WTC11 (cell line): Measurements from ENCODE around the gene SNX1. TPM values are rescaled to one million over a fixed set of nuclear protein-coding genes. Genes with fewer than 3 reads are reported as not detected.

Experiments used
- ATAC-seq: fragments of 200-7000 bp; cut with Tn5 transposase; 2 replicates; pipeline ENCODE4 v1.10.0; 2021; ENCODE audit warnings: mild to moderate bottlenecking, moderate library complexity
- CTCF ChIA-PET: fragments of 300-600 bp; sonication (Branson Sonifier 250); formaldehyde crosslinking; loops from one replicate; lab custom pipeline; 2021; ENCODE audit warnings: antibody characterized with exemption; lab: Charles Lee
- POLR2A ChIA-PET: fragments of 350-600 bp; sonication (Branson Sonifier 250); formaldehyde crosslinking; loops from one replicate; lab custom pipeline; 2021; ENCODE audit warnings: antibody characterized with exemption; lab: Charles Lee
- DNase-seq: peaks from one replicate; pipeline ENCODE4 v3.0.0; 2021; ENCODE audit warnings: low spot score
- H3K27ac Mint-ChIP-seq: 2 replicates; pipeline ENCODE4 v1.8.0; 2021; ENCODE audit warnings: mixed read lengths
- H3K27me3 Mint-ChIP-seq: 2 replicates; pipeline ENCODE4 v1.8.0; 2021; ENCODE audit warnings: low read depth, mild to moderate bottlenecking, moderate library complexity, mixed read lengths
- H3K36me3 Mint-ChIP-seq: 2 replicates; pipeline ENCODE4 v1.8.0; 2021; ENCODE audit warnings: mixed read lengths
- H3K4me1 Mint-ChIP-seq: 2 replicates; pipeline ENCODE4 v1.8.0; 2022; ENCODE audit warnings: mixed read lengths
- H3K4me3 Mint-ChIP-seq: 2 replicates; pipeline ENCODE4 v1.8.0; 2021; ENCODE audit warnings: mild to moderate bottlenecking, moderate library complexity, mixed read lengths
- H3K9me3 Mint-ChIP-seq: 2 replicates; pipeline ENCODE4 v1.8.0; 2021; ENCODE audit warnings: mixed read lengths
- ATF1 ChIP-seq: sonication (generic); formaldehyde crosslinking; IDR thresholded peaks from 2 replicates; pipeline ENCODE4 v1.8.1; 2023; ENCODE audit warnings: mild to moderate bottlenecking, moderate library complexity, missing genetic modification reagents
- EMX1 ChIP-seq: fragments of 250-450 bp; sonication (Bioruptor Pico); IDR thresholded peaks from 2 replicates; pipeline ENCODE4 v1.8.0; 2021; ENCODE audit warnings: mild to moderate bottlenecking
- ETV6 ChIP-seq: sonication (generic); formaldehyde crosslinking; IDR thresholded peaks from 2 replicates; pipeline ENCODE4 v1.8.1; 2022; ENCODE audit warnings: mild to moderate bottlenecking, missing genetic modification reagents
- HMGA2 ChIP-seq: fragments of 250-450 bp; sonication (Bioruptor Pico); IDR thresholded peaks from 2 replicates; pipeline ENCODE4 v1.4.0; 2021; ENCODE audit warnings: mild to moderate bottlenecking, moderate library complexity
- MXD4 ChIP-seq: fragments of 250-450 bp; sonication (Bioruptor Pico); IDR thresholded peaks from 2 replicates; pipeline ENCODE4 v1.8.0; 2021; ENCODE audit warnings: mild to moderate bottlenecking, moderate library complexity, borderline replicate concordance
- NR3C1 ChIP-seq: sonication (generic); formaldehyde crosslinking; conservative IDR thresholded peaks from 2 replicates; pipeline ENCODE4 v1.8.1; 2023; ENCODE audit warnings: low read depth, mild to moderate bottlenecking, missing genetic modification reagents
- PRRX2 ChIP-seq: fragments of 250-450 bp; sonication (Bioruptor Pico); IDR thresholded peaks from 2 replicates; pipeline ENCODE4 v1.8.0; 2021; ENCODE audit warnings: mild to moderate bottlenecking
- SP1 ChIP-seq: sonication (generic); formaldehyde crosslinking; conservative IDR thresholded peaks from 2 replicates; pipeline ENCODE4 v1.8.1; 2022; ENCODE audit warnings: missing genetic modification reagents
- TEAD4 ChIP-seq: sonication (generic); formaldehyde crosslinking; IDR thresholded peaks from 2 replicates; pipeline ENCODE4 v1.8.0; 2022; ENCODE audit warnings: mild to moderate bottlenecking, missing genetic modification reagents
- ZNF219 ChIP-seq: sonication (generic); formaldehyde crosslinking; IDR thresholded peaks from 2 replicates; pipeline ENCODE4 v1.8.0; 2023; ENCODE audit warnings: missing genetic modification reagents, mild to moderate bottlenecking, borderline replicate concordance
- ZNF423 ChIP-seq: fragments of 250-450 bp; sonication (Bioruptor Pico); IDR thresholded peaks from 2 replicates; pipeline ENCODE4 v2.1.2; 2022; ENCODE audit warnings: mild to moderate bottlenecking, moderate library complexity
- total RNA-seq: library from RNA; stranded (reverse); gene quantifications from 3 replicates; pipeline ENCODE4 v1.2.3, GENCODE V29; 2021
- TF ChIP-seq, protein P1 (sequence below): sonication (generic); formaldehyde crosslinking; IDR thresholded peaks from 2 replicates; pipeline ENCODE4 v1.8.1; 2022; ENCODE audit warnings: mild to moderate bottlenecking, missing genetic modification reagents, moderate library complexity, borderline replicate concordance
- TF ChIP-seq, protein P2 (sequence below): fragments of 250-450 bp; sonication (Bioruptor Pico); IDR thresholded peaks from 2 replicates; pipeline ENCODE4 v1.9.0; 2021; ENCODE audit warnings: moderate library complexity, mild to moderate bottlenecking, inconsistent platforms, borderline replicate concordance
- TF ChIP-seq, protein P3 (sequence below): fragments of 200-600 bp; IDR thresholded peaks from 2 replicates; pipeline ENCODE4 v1.8.0; 2022; ENCODE audit warnings: antibody characterized with exemption
- TF ChIP-seq, protein P4 (sequence below): sonication (generic); formaldehyde crosslinking; IDR thresholded peaks from 2 replicates; pipeline ENCODE4 v1.8.1; 2023; ENCODE audit warnings: mild to moderate bottlenecking, moderate library complexity, missing genetic modification reagents
- TF ChIP-seq, protein P5 (sequence below): sonication (generic); formaldehyde crosslinking; IDR thresholded peaks from 2 replicates; pipeline ENCODE4 v1.8.0; 2023; ENCODE audit warnings: missing genetic modification reagents, mild to moderate bottlenecking, borderline replicate concordance
- TF ChIP-seq, protein P6 (sequence below): fragments of 250-450 bp; sonication (Bioruptor Pico); IDR thresholded peaks from 2 replicates; pipeline ENCODE4 v2.1.2; 2022; ENCODE audit warnings: mild to moderate bottlenecking, moderate library complexity

The SNX1 gene
- total RNA-seq, 1 experiment from 2014 or later: 65.7 TPM

DNA sequence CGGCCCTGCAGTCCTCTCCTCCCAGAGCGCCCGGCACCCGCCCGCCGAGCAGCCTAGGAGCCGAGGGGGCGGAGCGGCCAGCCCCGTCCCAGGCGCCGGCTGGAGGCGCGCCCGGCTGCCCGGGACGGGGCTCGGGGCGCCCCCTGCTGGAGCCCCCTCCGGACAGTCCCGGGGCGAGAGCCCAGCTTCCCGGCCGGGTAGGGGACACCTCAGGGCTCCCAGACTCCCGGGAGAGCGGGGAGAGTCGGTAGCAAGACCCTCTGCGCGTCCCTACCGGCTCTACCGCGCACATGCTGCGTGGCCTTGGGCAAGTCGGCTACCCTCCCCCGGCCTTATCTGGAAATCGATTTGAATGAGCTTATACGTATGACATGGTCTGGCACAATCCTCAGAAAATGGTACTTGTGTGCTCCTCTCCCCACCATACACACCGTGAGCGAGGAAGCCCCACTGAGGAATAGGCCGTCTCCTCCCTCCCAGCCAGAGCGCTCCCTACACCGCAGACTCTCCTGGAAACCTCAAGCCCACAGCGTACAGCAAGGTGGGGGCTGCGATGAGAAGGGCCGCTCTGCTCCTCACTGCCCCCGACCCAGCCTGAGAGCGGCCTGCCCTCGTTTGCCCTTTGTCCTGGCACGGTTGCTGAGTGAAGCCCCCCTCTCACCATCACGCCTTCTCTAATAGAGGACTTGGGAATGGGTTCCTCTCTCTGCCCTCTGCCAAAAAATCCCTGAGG is 49.2 kb upstream of the SNX1 start, which contains the start of gene DAPK2 (continued):
- TF ChIP-seq, protein P1, sequence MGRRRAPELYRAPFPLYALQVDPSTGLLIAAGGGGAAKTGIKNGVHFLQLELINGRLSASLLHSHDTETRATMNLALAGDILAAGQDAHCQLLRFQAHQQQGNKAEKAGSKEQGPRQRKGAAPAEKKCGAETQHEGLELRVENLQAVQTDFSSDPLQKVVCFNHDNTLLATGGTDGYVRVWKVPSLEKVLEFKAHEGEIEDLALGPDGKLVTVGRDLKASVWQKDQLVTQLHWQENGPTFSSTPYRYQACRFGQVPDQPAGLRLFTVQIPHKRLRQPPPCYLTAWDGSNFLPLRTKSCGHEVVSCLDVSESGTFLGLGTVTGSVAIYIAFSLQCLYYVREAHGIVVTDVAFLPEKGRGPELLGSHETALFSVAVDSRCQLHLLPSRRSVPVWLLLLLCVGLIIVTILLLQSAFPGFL (CRISPR knock-in tag): no peak
- no peak for TF ChIP-seq NR3C1 (CRISPR knock-in tag)
- TF ChIP-seq, protein P2, sequence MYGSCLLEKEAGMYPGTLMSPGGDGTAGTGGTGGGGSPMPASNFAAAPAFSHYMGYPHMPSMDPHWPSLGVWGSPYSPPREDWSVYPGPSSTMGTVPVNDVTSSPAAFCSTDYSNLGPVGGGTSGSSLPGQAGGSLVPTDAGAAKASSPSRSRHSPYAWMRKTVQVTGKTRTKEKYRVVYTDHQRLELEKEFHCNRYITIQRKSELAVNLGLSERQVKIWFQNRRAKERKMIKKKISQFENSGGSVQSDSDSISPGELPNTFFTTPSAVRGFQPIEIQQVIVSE (CRISPR knock-in tag): no peak
- TF ChIP-seq, protein P3, sequence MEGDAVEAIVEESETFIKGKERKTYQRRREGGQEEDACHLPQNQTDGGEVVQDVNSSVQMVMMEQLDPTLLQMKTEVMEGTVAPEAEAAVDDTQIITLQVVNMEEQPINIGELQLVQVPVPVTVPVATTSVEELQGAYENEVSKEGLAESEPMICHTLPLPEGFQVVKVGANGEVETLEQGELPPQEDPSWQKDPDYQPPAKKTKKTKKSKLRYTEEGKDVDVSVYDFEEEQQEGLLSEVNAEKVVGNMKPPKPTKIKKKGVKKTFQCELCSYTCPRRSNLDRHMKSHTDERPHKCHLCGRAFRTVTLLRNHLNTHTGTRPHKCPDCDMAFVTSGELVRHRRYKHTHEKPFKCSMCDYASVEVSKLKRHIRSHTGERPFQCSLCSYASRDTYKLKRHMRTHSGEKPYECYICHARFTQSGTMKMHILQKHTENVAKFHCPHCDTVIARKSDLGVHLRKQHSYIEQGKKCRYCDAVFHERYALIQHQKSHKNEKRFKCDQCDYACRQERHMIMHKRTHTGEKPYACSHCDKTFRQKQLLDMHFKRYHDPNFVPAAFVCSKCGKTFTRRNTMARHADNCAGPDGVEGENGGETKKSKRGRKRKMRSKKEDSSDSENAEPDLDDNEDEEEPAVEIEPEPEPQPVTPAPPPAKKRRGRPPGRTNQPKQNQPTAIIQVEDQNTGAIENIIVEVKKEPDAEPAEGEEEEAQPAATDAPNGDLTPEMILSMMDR: peak; percentile 60
- TF ChIP-seq, protein P4, sequence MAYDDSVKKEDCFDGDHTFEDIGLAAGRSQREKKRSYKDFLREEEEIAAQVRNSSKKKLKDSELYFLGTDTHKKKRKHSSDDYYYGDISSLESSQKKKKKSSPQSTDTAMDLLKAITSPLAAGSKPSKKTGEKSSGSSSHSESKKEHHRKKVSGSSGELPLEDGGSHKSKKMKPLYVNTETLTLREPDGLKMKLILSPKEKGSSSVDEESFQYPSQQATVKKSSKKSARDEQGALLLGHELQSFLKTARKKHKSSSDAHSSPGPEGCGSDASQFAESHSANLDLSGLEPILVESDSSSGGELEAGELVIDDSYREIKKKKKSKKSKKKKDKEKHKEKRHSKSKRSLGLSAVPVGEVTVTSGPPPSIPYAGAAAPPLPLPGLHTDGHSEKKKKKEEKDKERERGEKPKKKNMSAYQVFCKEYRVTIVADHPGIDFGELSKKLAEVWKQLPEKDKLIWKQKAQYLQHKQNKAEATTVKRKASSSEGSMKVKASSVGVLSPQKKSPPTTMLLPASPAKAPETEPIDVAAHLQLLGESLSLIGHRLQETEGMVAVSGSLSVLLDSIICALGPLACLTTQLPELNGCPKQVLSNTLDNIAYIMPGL (CRISPR knock-in tag): no peak; the same call in 1 of the 2 replicates
- TF ChIP-seq MXD4: no peak
- TF ChIP-seq, protein P5, sequence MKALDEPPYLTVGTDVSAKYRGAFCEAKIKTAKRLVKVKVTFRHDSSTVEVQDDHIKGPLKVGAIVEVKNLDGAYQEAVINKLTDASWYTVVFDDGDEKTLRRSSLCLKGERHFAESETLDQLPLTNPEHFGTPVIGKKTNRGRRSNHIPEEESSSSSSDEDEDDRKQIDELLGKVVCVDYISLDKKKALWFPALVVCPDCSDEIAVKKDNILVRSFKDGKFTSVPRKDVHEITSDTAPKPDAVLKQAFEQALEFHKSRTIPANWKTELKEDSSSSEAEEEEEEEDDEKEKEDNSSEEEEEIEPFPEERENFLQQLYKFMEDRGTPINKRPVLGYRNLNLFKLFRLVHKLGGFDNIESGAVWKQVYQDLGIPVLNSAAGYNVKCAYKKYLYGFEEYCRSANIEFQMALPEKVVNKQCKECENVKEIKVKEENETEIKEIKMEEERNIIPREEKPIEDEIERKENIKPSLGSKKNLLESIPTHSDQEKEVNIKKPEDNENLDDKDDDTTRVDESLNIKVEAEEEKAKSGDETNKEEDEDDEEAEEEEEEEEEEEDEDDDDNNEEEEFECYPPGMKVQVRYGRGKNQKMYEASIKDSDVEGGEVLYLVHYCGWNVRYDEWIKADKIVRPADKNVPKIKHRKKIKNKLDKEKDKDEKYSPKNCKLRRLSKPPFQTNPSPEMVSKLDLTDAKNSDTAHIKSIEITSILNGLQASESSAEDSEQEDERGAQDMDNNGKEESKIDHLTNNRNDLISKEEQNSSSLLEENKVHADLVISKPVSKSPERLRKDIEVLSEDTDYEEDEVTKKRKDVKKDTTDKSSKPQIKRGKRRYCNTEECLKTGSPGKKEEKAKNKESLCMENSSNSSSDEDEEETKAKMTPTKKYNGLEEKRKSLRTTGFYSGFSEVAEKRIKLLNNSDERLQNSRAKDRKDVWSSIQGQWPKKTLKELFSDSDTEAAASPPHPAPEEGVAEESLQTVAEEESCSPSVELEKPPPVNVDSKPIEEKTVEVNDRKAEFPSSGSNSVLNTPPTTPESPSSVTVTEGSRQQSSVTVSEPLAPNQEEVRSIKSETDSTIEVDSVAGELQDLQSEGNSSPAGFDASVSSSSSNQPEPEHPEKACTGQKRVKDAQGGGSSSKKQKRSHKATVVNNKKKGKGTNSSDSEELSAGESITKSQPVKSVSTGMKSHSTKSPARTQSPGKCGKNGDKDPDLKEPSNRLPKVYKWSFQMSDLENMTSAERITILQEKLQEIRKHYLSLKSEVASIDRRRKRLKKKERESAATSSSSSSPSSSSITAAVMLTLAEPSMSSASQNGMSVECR (CRISPR knock-in tag): no peak
- TF ChIP-seq ZNF423 (CRISPR knock-in tag): peak; percentile 95
- no peak for TF ChIP-seq PRRX2
- TF ChIP-seq TEAD4 (CRISPR knock-in tag): no peak
- TF ChIP-seq ETV6 (CRISPR knock-in tag): no peak
- TF ChIP-seq ZNF219 (CRISPR knock-in tag): no peak
- no peak for TF ChIP-seq ATF1 (CRISPR knock-in tag)

DNA sequence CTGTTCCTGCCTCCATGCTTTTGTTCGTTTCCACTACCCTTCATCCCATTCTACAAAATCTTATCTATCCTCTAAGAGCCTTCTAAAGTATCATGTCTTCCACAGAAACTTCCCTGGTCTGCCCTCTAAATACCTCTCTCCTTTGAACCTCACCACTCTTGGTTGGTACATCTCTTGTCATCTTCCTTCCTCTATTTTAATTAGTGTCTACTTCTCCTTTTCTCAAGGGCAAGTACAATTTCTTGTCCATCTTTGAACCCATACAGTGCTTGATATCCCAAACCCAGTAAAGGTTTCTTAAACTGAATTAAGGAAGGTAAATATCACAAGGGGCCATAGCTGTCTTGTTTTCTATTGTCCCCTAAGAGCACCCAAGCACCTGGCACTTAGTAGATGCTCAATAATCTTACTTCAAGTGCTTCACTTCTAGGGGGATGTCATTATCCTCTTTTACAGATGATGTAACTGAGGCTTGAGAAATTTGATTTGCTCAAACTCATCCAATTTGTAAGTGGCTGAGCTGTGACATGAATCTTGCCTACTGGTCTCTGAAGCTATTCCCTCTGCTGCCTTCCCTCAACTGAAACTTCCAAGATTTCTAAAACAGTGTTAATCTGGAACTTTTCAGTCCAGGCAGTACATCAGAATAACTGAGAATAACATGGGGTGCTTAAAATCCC is 46.9 kb upstream of the SNX1 start:
- H3K27me3 Mint-ChIP-seq: peaks cover 48% of the 10 kb centered on the region
- H3K9me3 Mint-ChIP-seq: no peaks in the 10 kb centered on the region
- no peak for DNase-seq
- no peaks in the 10 kb centered on the region for H3K36me3 Mint-ChIP-seq
- ATAC-seq: no peak
- ChIA-PET CTCF (interaction anchor here (4.0 kb wide), 1 partner anchor 104 kb away, joined by 26 read pairs; no protein-coding TSS in a partner anchor), POLR2A (no interaction called here)
- H3K4me1 Mint-ChIP-seq: peaks cover 7% of the 10 kb centered on the region
- TF ChIP-seq, protein P6, sequence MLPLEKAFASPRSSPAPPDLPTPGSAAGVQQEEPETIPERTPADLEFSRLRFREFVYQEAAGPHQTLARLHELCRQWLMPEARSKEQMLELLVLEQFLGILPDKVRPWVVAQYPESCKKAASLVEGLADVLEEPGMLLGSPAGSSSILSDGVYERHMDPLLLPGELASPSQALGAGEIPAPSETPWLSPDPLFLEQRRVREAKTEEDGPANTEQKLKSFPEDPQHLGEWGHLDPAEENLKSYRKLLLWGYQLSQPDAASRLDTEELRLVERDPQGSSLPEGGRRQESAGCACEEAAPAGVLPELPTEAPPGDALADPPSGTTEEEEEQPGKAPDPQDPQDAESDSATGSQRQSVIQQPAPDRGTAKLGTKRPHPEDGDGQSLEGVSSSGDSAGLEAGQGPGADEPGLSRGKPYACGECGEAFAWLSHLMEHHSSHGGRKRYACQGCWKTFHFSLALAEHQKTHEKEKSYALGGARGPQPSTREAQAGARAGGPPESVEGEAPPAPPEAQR: no peak
- TF ChIP-seq SP1 (CRISPR knock-in tag): no peak
- TF ChIP-seq HMGA2: no peak
- TF ChIP-seq EMX1 (CRISPR knock-in tag): no peak
- no peak overlapping the region for H3K4me3 Mint-ChIP-seq
- no peak overlapping the region for H3K27ac Mint-ChIP-seq
